D721Med (cell line): Measurements from ENCODE around the gene KRT86.

ENCODE experiments used
- DNase-seq: peaks from one replicate; pipeline ENCODE4 v3.0.0; 2011; ENCODE audit warnings: low spot score; ENCODE audit not compliant: insufficient read length
- FAIRE-seq: peaks from 2 replicates; lab custom pipeline; 2011; peaks lifted over from hg19 to GRCh38; lab: Jason Lieb, UNC
- TF ChIP-seq, protein P1 (sequence below): IDR thresholded peaks from 2 replicates; pipeline ENCODE4 v1.5.1; 2012; ENCODE audit warnings: mild to moderate bottlenecking, control low read depth; ENCODE audit not compliant: insufficient read depth; ENCODE audit errors: missing control alignments

The KRT86 gene

DNA sequence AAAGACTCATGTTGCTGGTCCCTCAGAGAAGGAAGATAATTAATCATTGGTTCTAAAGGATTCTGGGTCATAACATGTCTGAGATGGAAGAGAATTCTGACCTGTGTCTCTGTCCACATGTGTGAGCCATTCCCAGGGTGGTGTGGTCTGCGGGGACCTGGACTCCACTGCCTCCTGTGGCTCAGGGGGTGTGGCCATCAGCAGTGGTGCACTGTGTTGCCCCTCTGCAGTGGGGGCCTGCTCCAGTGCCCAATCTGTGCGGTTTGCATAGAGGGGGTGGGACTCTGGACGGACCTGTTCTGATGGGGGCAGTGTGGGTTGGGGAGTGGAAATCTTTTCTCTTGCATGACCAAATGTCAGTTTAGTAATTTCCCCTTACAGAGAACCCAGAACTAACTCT is 79.3 kb downstream of the KRT86 start:
- DNase-seq (no peak), FAIRE-seq (no peak)
- TF ChIP-seq, protein P1, sequence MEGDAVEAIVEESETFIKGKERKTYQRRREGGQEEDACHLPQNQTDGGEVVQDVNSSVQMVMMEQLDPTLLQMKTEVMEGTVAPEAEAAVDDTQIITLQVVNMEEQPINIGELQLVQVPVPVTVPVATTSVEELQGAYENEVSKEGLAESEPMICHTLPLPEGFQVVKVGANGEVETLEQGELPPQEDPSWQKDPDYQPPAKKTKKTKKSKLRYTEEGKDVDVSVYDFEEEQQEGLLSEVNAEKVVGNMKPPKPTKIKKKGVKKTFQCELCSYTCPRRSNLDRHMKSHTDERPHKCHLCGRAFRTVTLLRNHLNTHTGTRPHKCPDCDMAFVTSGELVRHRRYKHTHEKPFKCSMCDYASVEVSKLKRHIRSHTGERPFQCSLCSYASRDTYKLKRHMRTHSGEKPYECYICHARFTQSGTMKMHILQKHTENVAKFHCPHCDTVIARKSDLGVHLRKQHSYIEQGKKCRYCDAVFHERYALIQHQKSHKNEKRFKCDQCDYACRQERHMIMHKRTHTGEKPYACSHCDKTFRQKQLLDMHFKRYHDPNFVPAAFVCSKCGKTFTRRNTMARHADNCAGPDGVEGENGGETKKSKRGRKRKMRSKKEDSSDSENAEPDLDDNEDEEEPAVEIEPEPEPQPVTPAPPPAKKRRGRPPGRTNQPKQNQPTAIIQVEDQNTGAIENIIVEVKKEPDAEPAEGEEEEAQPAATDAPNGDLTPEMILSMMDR = no peak

DNA sequence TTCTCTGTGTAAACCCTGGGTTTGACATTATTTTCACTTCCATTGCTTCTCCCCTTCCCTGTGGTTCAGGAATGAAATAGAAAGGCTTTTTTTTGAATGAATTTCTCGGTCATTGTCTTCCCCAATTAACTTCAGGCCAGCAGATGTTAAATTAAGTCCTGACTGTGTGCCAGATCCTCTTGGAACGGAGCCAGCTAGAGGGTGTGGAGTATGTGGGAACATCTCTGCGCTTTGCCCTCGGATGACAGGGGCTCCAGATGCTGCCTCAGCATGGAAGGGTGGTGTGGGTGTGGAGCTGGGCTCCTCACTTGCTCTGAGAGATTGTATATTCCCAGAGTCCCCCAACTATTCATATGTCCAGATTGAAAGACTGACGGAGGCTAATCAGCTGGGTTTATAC is 79.8 kb downstream of the KRT86 start:
- TF ChIP-seq, protein P1 = no peak
- DNase-seq (no peak), FAIRE-seq (no peak)

DNA sequence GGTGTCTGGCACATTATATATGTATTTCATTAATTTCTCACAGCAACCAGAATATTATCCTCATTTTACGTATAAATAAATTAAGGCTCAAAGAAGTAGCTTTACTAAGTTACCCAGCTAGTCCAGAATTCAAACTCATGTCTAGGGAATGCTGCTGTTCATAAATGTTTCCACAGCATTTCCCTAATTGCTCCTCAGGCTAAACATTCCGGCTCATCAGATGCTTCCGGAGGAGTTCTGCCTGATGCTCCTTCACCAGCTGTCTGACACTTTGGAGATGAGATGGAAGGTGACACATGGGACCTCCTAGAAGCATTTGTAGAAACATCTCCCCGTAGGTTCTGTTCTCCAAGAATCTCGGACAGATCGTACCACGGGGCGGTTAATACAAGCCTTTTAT is 80.7 kb downstream of the KRT86 start:
- TF ChIP-seq, protein P1 = no peak
- FAIRE-seq (no peak), DNase-seq (no peak)

DNA sequence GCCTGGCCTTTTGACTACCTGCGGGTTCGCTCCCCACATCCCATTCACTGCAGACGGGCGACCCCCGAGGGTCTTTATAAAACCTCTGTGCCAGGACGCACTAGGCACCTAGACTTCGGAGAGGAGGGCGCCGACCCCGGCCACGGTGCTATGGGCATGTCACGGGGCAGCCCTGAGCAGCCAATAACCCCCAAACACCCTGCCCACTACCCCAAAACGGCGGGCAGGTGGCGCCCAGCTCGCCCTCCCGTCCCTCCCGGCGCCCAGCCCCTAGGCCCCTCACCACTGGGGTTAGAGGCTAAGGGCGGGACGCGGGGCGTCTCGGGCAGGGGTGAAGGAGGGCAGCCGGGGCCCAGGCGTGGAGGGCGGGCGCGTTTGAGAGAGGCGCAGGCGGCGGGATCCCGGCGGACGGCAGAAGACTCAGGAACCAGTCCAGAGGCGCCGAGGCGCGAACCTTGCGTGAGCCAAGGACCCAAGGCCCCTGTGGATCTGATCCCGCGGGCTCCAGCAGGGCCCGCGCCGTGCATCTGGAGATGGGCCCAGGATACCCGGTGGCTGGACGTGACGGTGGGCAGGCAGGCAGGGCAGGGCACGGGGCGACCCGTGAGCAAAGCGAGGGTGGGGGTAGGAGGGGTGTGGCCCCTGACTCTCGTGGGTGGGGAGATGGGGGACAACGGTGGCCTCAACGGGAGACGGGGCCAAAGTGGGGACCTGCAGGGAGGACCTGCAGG is 81.8 kb downstream of the KRT86 start:
- DNase-seq = no peak
- no peak for FAIRE-seq
- TF ChIP-seq, protein P1 = no peak

DNA sequence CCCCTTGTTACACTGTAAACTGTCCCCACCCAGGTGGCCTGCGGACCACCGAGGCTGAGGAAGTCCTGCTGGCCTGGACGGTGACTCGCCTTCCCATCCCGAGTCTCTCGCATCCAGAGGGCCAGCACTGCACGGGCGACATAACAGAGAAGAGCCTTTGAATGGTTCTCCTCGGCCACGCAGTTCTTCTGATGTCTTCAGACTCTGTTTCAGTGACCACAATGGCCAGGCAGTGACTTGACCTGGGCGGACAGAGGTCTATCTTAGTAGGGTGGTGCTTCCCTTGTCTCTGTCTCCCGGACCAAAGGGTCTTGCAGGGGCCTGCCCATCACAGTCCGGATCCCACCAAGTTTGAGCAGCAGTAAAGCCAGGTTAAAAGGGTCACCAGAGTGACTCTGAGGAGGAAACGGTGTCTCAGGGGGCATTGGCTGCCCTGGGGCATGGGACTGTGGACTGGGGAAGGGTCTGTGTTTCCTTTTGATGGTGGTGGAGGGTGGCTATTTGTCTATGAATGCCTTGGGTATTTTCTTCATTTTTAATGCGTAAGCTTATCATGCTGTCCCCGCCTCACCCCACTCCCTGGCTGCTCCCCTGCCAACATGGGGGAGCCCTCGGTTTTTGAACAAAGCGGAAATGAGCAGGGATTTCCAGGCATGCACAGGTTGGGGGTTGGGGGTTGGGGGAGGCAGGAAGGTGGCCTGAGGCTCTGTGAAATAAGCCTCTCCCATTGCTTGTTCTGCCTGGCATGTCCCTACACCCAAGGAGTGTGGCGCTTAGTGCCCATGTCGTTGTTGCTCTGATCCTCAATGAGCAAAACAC is 82.5 kb downstream of the KRT86 start:
- FAIRE-seq = no peak
- DNase-seq = no peak
- TF ChIP-seq, protein P1 = no peak
